IMR-90 (cell line): Measurements from ENCODE around the gene ARAP3. TPM values are rescaled to one million over a fixed set of nuclear protein-coding genes. Genes with fewer than 3 reads are reported as not detected.

Experiments used
- ATAC-seq: fragments of 200-7000 bp; cut with Tn5 transposase; 2 replicates; pipeline ENCODE4 v1.9.1; 2020; ENCODE audit warnings: low read depth, mild to moderate bottlenecking, moderate library complexity
- BruUV-seq: library from RNA; stranded (reverse); fragments of 400-500 nt; replicated peaks from 2 replicates; lab custom pipeline; 2021; lab: Mats Ljungman, UMichigan
- CTCF ChIA-PET: fragments of 300-600 bp; formaldehyde crosslinking; extraction: SDS; loops from one replicate; lab custom pipeline; 2021; ENCODE audit warnings: antibody characterized with exemption; lab: Yijun Ruan, JAX
- POLR2A ChIA-PET: fragments of 300-600 bp; sonication (Branson Sonifier 250); formaldehyde crosslinking; loops from one replicate; lab custom pipeline; 2022; ENCODE audit warnings: antibody characterized with exemption; ENCODE audit not compliant: unreplicated experiment; lab: Charles Lee
- DNase-seq: peaks from one replicate; pipeline ENCODE4 v3.0.0; 2013
- H2AFZ ChIP-seq: replicated peaks from 2 replicates; pipeline ENCODE3; 2013; ENCODE audit warnings: low read length, mild to moderate bottlenecking; ENCODE audit not compliant: poor library complexity
- H2AK5ac ChIP-seq: 2 replicates; pipeline ENCODE4 v1.6.1; 2013; ENCODE audit warnings: low read depth, low read length, inconsistent platforms
- H2AK9ac ChIP-seq: replicated peaks from 2 replicates; pipeline ENCODE3; 2013; ENCODE audit warnings: mild to moderate bottlenecking, low read depth, low read length, moderate library complexity; ENCODE audit not compliant: poor library complexity
- H2BK120ac ChIP-seq: 2 replicates; pipeline ENCODE4 v1.6.1; 2013; ENCODE audit warnings: low read depth, low read length, inconsistent platforms
- H2BK15ac ChIP-seq: 3 replicates; pipeline ENCODE4 v1.6.1; 2013; ENCODE audit warnings: low read depth, low read length, inconsistent platforms
- H2BK20ac ChIP-seq: 2 replicates; pipeline ENCODE4 v1.6.1; 2013; ENCODE audit warnings: low read depth, mild to moderate bottlenecking, inconsistent platforms, low read length, moderate library complexity
- H2BK5ac ChIP-seq: 2 replicates; pipeline ENCODE4 v1.6.1; 2013; ENCODE audit warnings: mild to moderate bottlenecking, low read depth, low read length, inconsistent platforms; ENCODE audit not compliant: poor library complexity, severe bottlenecking
- H3K14ac ChIP-seq: replicated peaks from 2 replicates; pipeline ENCODE4 v1.6.1; 2013; ENCODE audit warnings: low read depth, low read length, inconsistent platforms
- H3K18ac ChIP-seq: 2 replicates; pipeline ENCODE4 v1.6.1; 2013; ENCODE audit warnings: low read depth, low read length, control low read depth
- H3K23ac ChIP-seq: 2 replicates; pipeline ENCODE4 v1.6.1; 2013; ENCODE audit warnings: low read depth, low read length, inconsistent platforms
- H3K27ac ChIP-seq: 2 replicates; pipeline ENCODE4 v1.5.1; 2013; ENCODE audit warnings: mild to moderate bottlenecking, control low read depth, low read length; ENCODE audit not compliant: insufficient read depth
- H3K27me3 ChIP-seq: 2 replicates; pipeline ENCODE4 v1.6.1; 2013; ENCODE audit warnings: low read length; ENCODE audit not compliant: control insufficient read depth, insufficient read depth
- H3K36me3 ChIP-seq: 2 replicates; pipeline ENCODE4 v1.6.1; 2013; ENCODE audit warnings: low read length, mixed read lengths; ENCODE audit not compliant: control insufficient read depth, insufficient read depth
- H3K4ac ChIP-seq: 2 replicates; pipeline ENCODE4 v1.6.1; 2013; ENCODE audit warnings: low read depth, low read length, inconsistent platforms
- H3K4me1 ChIP-seq: 2 replicates; pipeline ENCODE4 v1.6.1; 2013; ENCODE audit warnings: low read length, mixed read lengths; ENCODE audit not compliant: control insufficient read depth, insufficient read depth
- H3K4me2 ChIP-seq: 2 replicates; pipeline ENCODE4 v1.6.1; 2013; ENCODE audit warnings: low read depth, mild to moderate bottlenecking, control low read depth, low read length, moderate library complexity
- H3K4me3 ChIP-seq: 2 replicates; pipeline ENCODE4 v1.5.1; 2013; ENCODE audit warnings: low read depth, mild to moderate bottlenecking, control low read depth, low read length, moderate library complexity; ENCODE audit not compliant: insufficient read depth
- H3K56ac ChIP-seq: 2 replicates; pipeline ENCODE4 v1.6.1; 2013; ENCODE audit warnings: low read length, inconsistent platforms; ENCODE audit not compliant: insufficient read depth; ENCODE audit errors: extremely low read depth
- H3K79me1 ChIP-seq, 2 experiments: 2 replicates each; pipeline ENCODE4 v1.6.1; 2013; ENCODE audit warnings: low read length in 2 of 2, inconsistent platforms in 1 of 2, low read depth in 1 of 2
- H3K9ac ChIP-seq: 2 replicates; pipeline ENCODE4 v1.6.1; 2013; ENCODE audit warnings: low read depth, low read length, control low read depth
- H3K9me1 ChIP-seq: 2 replicates; pipeline ENCODE4 v1.6.1; 2013; ENCODE audit warnings: low read length, inconsistent platforms; ENCODE audit not compliant: insufficient read depth
- H3K9me3 ChIP-seq: 2 replicates; pipeline ENCODE4 v1.6.1; 2013; ENCODE audit warnings: low read length; ENCODE audit not compliant: control insufficient read depth, insufficient read depth
- H4K20me1 ChIP-seq: 2 replicates; pipeline ENCODE4 v1.6.1; 2013; ENCODE audit warnings: low read length, inconsistent platforms; ENCODE audit not compliant: insufficient read depth
- H4K5ac ChIP-seq: 2 replicates; pipeline ENCODE4 v1.6.1; 2013; ENCODE audit warnings: mild to moderate bottlenecking, low read depth, low read length, control low read depth
- H4K8ac ChIP-seq, 2 experiments: 2 replicates each; pipeline ENCODE4 v1.6.1; 2013; ENCODE audit warnings: low read depth in 2 of 2, low read length in 2 of 2, control low read depth in 1 of 2, inconsistent platforms in 1 of 2
- H4K91ac ChIP-seq: 2 replicates; pipeline ENCODE4 v1.6.1; 2013; ENCODE audit warnings: low read depth, low read length, inconsistent platforms; ENCODE audit not compliant: insufficient read depth
- BHLHE40 ChIP-seq: fragments of 150-350 bp; IDR thresholded peaks from 2 replicates; pipeline ENCODE4 v1.6.1; 2016; ENCODE audit warnings: mild to moderate bottlenecking, low read depth, low read length
- CEBPB ChIP-seq: IDR thresholded peaks from 2 replicates; pipeline ENCODE4 v1.6.1; 2012; ENCODE audit warnings: low read depth, low read length, improper control_type of control experiment
- FOS ChIP-seq: fragments of 150-350 bp; IDR thresholded peaks from 2 replicates; pipeline ENCODE4 v1.6.1; 2016; ENCODE audit warnings: low read depth, low read length
- MAFK ChIP-seq: IDR thresholded peaks from 2 replicates; pipeline ENCODE4 v1.6.1; 2012; ENCODE audit warnings: low read depth, low read length, improper control_type of control experiment
- MAZ ChIP-seq: IDR thresholded peaks from 2 replicates; pipeline ENCODE4 v1.6.1; 2012; ENCODE audit warnings: low read depth, mild to moderate bottlenecking, low read length, improper control_type of control experiment, moderate library complexity, borderline replicate concordance
- MXI1 ChIP-seq: IDR thresholded peaks from 2 replicates; pipeline ENCODE4 v1.6.1; 2012; ENCODE audit warnings: low read depth, mild to moderate bottlenecking, low read length, moderate library complexity, borderline replicate concordance
- POLR2A ChIP-seq: IDR thresholded peaks from 2 replicates; pipeline ENCODE4 v1.6.1; 2012; ENCODE audit warnings: mild to moderate bottlenecking, low read depth, low read length
- RCOR1 ChIP-seq: IDR thresholded peaks from 2 replicates; pipeline ENCODE4 v1.6.1; 2012; ENCODE audit warnings: mild to moderate bottlenecking, low read length, improper control_type of control experiment; ENCODE audit not compliant: insufficient replicate concordance
- RFX5 ChIP-seq: IDR thresholded peaks from 2 replicates; pipeline ENCODE4 v1.8.0; 2012; ENCODE audit warnings: low read depth, mild to moderate bottlenecking, low read length, moderate library complexity
- SMC3 ChIP-seq: fragments of 150-350 bp; IDR thresholded peaks from 2 replicates; pipeline ENCODE4 v1.6.1; 2016; ENCODE audit warnings: low read depth, mild to moderate bottlenecking, antibody characterized with exemption, low read length, moderate library complexity
- WGBS, 2 experiments: methylation state at CpG; one replicate each; pipeline versions ENCODE4 v1.1.5 to v1.1.7; 2013; ENCODE audit warnings: missing lambda C conversion rate in 2 of 2; ENCODE audit not compliant: insufficient read length in 1 of 2; ENCODE audit errors: extremely low coverage in 2 of 2; 5-methylcytosine and 5-hydroxymethylcytosine counted together
- dilution Hi-C: fragments of 300-500 bp; cut with HindIII; formaldehyde crosslinking; loops from one replicate; pipeline ENCODE4 v1.14.3; 2018; ENCODE audit warnings: low sequenced_read_pairs; ENCODE audit not compliant: unreplicated experiment
- in situ Hi-C: fragments of 300-500 bp; cut with MboI; formaldehyde crosslinking; loops from 3 replicates; pipeline ENCODE4 v1.14.3; 2019; ENCODE audit warnings: low sequenced_read_pairs, inconsistent platforms, mixed read lengths
- intact Hi-C: fragments of 100-400 bp; cut with micrococcal nuclease; formaldehyde crosslinking; loops from 2 replicates; pipeline ENCODE4 v1.10.0; 2022
- polyA plus RNA-seq, 3 experiments: library from polyadenylated mRNA; depleted of rRNA; stranded (reverse); fragments of >200 nt; gene quantifications; 2 replicates each; pipeline ENCODE4 v1.2.3, GENCODE V29; 2012; ENCODE audit warnings: low replicate concordance in 1 of 3
- total RNA-seq: library from RNA; depleted of rRNA; stranded (reverse); fragments of >200 nt; gene quantifications from 2 replicates; pipeline ENCODE4 v1.2.3, GENCODE V29; 2012
- TF ChIP-seq, protein P1 (sequence below): conservative IDR thresholded peaks from 2 replicates; pipeline ENCODE4 v1.5.1; 2012; ENCODE audit warnings: mild to moderate bottlenecking, low read depth, low read length, improper control_type of control experiment
- TF ChIP-seq, protein P2 (sequence below): fragments of 150-350 bp; IDR thresholded peaks from 2 replicates; pipeline ENCODE4 v1.6.1; 2016; ENCODE audit warnings: low read depth, mild to moderate bottlenecking, low read length, moderate library complexity, borderline replicate concordance

The ARAP3 gene
- total and polyA plus RNA-seq, 2 of the 4 experiments (the other 2 are of a cell fraction): 2.2 to 6.9 TPM

DNA sequence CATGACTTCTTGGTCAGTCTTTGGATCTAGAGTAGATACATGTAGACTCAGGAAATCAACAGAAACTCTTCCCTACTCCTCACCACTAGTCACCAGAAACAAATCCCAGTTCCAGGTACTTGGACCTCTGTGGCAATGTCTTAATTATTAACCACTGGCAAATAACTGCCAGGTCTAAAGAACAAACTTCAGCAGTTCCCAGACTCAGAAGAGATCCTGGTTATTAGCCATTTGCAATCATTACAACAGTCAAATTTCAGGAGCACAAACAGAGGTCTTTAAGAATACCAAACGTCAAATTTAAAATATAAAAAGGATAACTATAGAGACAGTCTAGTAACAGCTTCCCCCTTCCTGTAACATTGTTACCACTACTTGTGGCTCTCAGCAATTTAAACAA is 73.5 kb downstream of the ARAP3 start:
- Histone ChIP-seq H3K27me3 (no peaks in the 10 kb centered on the region), H3K9ac (no peak overlapping the region), H4K20me1 (peaks cover 3% of the 10 kb centered on the region; the same call in 1 of the 2 replicates), H4K91ac (no peak overlapping the region), H3K4me3 (no peak overlapping the region), H2AFZ (no peak overlapping the region), H3K56ac (no peak overlapping the region), H2BK15ac (no peak overlapping the region), H3K36me3 (no peaks in the 10 kb centered on the region), H4K5ac (no peak overlapping the region), H3K23ac (no peak overlapping the region), H3K4ac (no peak overlapping the region), H3K14ac (no peak overlapping the region), H3K9me1 (peaks cover 5% of the 10 kb centered on the region), H2BK5ac (no peak overlapping the region), H3K18ac (no peak overlapping the region), H2AK9ac (no peak overlapping the region), H4K8ac (no peak overlapping the region), H3K9me3 (no peaks in the 10 kb centered on the region), H2AK5ac (no peak overlapping the region), H2BK120ac (no peak overlapping the region), H3K79me1 (peaks cover 7 to 38% of the 10 kb centered on the region in 2 experiments), H2BK20ac (no peak overlapping the region), H3K4me1 (peaks cover 4% of the 10 kb centered on the region), H3K27ac (no peak overlapping the region), H3K4me2 (no peak overlapping the region)
- no CpG with 5 or more reads among the region's 1 CpG for WGBS, 2 experiments
- ChIA-PET POLR2A (no interaction called here), CTCF (interaction anchor here (0.7 to 1.2 kb wide), 2 partner anchors 9 to 41 kb away, joined by 3 to 5 read pairs; no protein-coding TSS in a partner anchor)
- intact Hi-C loops (no loop called here), dilution Hi-C loops (no loop called here), in situ Hi-C loops (no loop called here)
- BruUV-seq: no TSS peak
- no peak for DNase-seq
- no peak for ATAC-seq
- TF ChIP-seq FOS (no peak), POLR2A (no peak), RFX5 (no peak), RCOR1 (no peak), BHLHE40 (no peak), CEBPB (no peak), MAFK (no peak), MAZ (no peak), MXI1 (no peak), SMC3 (no peak)
- TF ChIP-seq, protein P1, sequence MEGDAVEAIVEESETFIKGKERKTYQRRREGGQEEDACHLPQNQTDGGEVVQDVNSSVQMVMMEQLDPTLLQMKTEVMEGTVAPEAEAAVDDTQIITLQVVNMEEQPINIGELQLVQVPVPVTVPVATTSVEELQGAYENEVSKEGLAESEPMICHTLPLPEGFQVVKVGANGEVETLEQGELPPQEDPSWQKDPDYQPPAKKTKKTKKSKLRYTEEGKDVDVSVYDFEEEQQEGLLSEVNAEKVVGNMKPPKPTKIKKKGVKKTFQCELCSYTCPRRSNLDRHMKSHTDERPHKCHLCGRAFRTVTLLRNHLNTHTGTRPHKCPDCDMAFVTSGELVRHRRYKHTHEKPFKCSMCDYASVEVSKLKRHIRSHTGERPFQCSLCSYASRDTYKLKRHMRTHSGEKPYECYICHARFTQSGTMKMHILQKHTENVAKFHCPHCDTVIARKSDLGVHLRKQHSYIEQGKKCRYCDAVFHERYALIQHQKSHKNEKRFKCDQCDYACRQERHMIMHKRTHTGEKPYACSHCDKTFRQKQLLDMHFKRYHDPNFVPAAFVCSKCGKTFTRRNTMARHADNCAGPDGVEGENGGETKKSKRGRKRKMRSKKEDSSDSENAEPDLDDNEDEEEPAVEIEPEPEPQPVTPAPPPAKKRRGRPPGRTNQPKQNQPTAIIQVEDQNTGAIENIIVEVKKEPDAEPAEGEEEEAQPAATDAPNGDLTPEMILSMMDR: no peak
- TF ChIP-seq, protein P2, sequence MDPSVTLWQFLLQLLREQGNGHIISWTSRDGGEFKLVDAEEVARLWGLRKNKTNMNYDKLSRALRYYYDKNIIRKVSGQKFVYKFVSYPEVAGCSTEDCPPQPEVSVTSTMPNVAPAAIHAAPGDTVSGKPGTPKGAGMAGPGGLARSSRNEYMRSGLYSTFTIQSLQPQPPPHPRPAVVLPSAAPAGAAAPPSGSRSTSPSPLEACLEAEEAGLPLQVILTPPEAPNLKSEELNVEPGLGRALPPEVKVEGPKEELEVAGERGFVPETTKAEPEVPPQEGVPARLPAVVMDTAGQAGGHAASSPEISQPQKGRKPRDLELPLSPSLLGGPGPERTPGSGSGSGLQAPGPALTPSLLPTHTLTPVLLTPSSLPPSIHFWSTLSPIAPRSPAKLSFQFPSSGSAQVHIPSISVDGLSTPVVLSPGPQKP: no peak
